C4-2B (cell line): Measurements from ENCODE around the gene ARHGAP26.

Source experiments
- H3K27ac ChIP-seq: fragments of 450-650 bp; 2 replicates; pipeline ENCODE4 v1.5.1; 2017
- CTCF ChIP-seq: fragments of 450-650 bp; conservative IDR thresholded peaks from 2 replicates; pipeline ENCODE4 v1.5.1; 2017; ENCODE audit warnings: mild to moderate bottlenecking
- ZFX ChIP-seq: fragments of 450-650 bp; IDR thresholded peaks from 2 replicates; pipeline ENCODE4 v1.6.1; 2017

The ARHGAP26 gene

GRCh38 chr5:142756576-142756975 lies 13.6 kb upstream of the ARHGAP26 start:
- no peak overlapping the region for H3K27ac ChIP-seq

GRCh38 chr5:142757564-142757963 lies 12.6 kb upstream of the ARHGAP26 start:
- H3K27ac ChIP-seq: no peak overlapping the region
- TF ChIP-seq ZFX: no peak
- TF ChIP-seq CTCF: no peak

More at GRCh38 chr5:142756576-142756975, 13.6 kb upstream of the ARHGAP26 start:
- no peak for TF ChIP-seq CTCF

- no peak overlapping the region for H3K27ac ChIP-seq
- no peak for TF ChIP-seq CTCF
These were observed 11.9 kb upstream of the ARHGAP26 start for GRCh38 chr5:142758062-142758795.

- no peak for TF ChIP-seq CTCF
- no peak for TF ChIP-seq ZFX
- H3K27ac ChIP-seq: no peak overlapping the region
These were observed 11.4 kb upstream of the ARHGAP26 start for GRCh38 chr5:142758796-142759145.

- H3K27ac ChIP-seq: no peak overlapping the region
- no peak for TF ChIP-seq CTCF
- TF ChIP-seq ZFX: no peak
These were observed 6.5 kb upstream of the ARHGAP26 start for GRCh38 chr5:142763701-142764100.

GRCh38 chr5:142767178-142767577 lies 3.0 kb upstream of the ARHGAP26 start:
- H3K27ac ChIP-seq: no peak overlapping the region

GRCh38 chr5:142767911-142768310 lies 2.3 kb upstream of the ARHGAP26 start:
- no peak overlapping the region for H3K27ac ChIP-seq
- TF ChIP-seq ZFX (no peak), CTCF (no peak)

More at GRCh38 chr5:142767178-142767577, 3.0 kb upstream of the ARHGAP26 start:
- TF ChIP-seq ZFX (no peak), CTCF (no peak)
